ENCODE measurements around the gene TMEM161A.
A peak's percentile ranks its signal among the peaks of the same experiment; 100 is the strongest.
"Not testable (repeated sequence)": the region's sequence is repeated elsewhere in the genome, so short reads cannot be mapped to it uniquely, and the experiment has no call there.

TMEM161A gene

DNA sequence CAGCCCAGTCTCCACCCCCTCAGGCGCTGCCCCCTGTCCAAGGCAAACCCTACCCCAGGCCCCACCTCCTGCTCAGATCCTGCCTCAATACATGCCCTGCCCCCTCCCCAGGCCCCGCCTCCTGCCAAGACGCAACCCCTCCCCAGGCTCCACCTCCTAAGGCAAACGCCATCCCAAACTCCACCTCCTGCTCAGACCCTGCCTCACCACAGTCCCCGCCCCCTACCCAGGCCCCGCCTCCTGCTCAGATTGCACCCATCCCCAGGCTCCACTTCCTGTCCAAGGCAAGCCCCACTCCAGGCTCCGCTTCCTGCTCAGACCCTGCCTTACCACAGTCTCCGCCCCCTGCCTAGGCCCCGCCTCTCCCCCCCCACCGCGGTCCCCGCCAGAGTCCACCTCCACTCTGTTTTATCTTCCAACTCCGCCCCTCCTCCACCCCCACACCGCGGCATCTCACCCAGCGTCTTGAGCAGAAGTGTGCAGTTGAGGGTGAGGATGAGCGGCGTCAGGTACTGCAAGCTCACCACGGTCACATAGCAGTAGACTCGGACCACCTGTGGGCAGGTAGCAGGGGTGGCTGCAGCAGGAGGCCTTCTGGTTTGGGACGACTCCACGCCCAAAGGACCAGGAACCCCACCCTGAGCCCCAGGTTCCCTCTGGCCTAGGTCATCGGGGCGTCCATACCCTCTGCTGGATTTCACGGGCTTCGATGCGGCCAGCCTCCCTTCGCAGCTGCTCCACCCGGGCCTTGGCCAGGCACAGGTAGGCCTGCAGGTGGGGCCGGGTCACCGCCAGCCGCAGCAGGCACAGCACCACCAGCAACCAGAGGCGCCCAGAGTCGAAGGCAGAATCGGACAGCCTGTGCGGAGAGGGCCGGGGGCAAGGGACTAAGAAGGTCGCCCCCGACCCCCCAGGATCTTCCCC is 17.7 kb downstream of the TMEM161A start:
- peak; percentile 86 for DNase-seq

- no peak for DNase-seq
These were observed 18.7 kb downstream of the TMEM161A start for GRCh38 chr19:19119325-19120237.

- DNase-seq, result peak; percentile 15
These were observed 22.3 kb downstream of the TMEM161A start for GRCh38 chr19:19115954-19116353.

GRCh38 chr19:19113040-19113626 is 25.1 kb downstream of the TMEM161A start:
- DNase-seq, result peak; percentile 64

DNA sequence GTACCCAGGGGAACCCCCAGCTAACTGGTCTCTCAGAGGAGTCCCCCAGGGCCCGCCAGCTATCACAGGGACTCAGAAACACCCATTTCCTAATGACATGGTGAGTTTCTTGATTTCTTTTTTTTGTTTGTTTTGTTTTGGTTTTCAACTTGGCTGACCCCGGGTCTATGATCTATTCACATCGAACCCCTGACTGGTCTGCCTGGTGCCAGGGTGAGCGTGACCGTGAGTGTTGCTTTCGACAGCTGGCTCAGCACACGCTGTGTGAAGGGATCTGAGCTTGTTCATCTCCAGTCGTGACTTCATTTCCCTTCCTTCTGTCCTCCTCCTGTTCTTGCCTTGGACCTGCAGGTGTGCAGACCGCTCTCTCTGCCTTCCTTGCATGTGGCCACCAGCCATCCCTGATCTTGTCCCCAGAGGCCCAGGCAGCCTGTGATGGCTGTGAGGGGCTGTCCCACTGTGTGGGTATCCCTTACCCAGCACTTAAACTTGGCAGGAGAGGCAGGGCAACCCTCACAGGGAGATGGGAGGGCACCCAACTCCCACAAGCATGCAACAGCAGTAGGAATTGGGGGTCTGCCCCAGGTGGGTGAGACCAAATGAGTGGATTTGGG is 26.2 kb downstream of the TMEM161A start:
- no peak for DNase-seq

DNA sequence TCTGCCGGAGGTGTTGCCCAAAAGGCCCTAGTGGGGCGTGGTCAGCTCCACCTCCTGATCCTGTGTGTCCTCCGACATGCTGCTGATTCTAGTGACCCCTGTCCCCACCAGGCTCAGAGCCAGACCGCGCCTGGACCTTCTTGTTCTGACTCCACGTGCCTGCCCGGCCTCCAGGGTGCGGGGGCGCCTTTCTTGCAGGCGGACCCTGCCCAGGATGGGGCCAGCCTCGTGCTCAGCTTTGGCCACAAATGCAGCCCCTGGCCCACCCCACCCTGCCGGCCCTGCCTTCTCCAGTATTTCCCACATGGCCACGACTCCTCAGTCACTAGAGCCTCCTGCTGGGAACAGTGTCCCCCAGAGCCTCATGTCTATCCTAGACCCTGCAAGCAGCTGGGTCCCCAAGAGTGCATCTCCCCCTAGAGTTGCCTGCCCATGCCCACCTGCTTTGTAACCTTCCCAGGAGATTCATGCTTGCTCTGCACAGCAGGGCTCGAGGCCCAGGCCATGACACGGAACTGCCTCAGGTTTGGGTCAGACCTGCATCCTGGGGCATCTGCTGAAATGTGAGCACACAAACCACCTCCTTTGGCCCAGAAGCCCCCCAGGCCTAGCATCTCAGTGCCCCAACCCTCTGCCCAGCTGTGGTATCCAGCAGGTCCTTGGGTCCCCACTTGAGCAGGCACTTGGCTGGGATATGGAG is 27.0 kb downstream of the TMEM161A start:
- DNase-seq, result no peak

- DNase-seq, result peak; percentile 20
These were observed 27.7 kb downstream of the TMEM161A start for GRCh38 chr19:19110410-19111135.

GRCh38 chr19:19109601-19110000 is 28.7 kb downstream of the TMEM161A start:
- peak; percentile 12 for DNase-seq

DNA sequence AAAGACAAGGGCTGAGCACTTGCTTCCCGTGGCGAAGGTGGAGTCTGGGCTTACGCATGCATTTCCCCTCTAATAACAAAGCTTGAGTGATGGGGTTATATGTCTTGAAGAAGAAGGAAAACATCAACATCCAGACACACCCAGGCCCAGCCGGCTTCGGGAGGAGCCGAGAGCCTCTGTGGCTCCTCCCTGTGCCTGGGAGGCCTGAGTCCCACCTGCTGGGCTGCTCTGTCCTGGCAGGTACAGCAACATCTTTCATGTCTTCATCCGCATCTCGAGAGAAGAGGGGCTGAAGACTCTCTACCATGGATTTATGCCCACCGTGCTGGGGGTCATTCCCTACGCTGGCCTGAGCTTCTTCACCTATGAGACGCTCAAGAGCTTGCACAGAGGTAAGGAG is 30.6 kb downstream of the TMEM161A start:
- DNase-seq, result no peak

- not testable (repeated sequence) for DNase-seq
These were observed 31.3 kb downstream of the TMEM161A start for GRCh38 chr19:19106938-19107337.

DNA sequence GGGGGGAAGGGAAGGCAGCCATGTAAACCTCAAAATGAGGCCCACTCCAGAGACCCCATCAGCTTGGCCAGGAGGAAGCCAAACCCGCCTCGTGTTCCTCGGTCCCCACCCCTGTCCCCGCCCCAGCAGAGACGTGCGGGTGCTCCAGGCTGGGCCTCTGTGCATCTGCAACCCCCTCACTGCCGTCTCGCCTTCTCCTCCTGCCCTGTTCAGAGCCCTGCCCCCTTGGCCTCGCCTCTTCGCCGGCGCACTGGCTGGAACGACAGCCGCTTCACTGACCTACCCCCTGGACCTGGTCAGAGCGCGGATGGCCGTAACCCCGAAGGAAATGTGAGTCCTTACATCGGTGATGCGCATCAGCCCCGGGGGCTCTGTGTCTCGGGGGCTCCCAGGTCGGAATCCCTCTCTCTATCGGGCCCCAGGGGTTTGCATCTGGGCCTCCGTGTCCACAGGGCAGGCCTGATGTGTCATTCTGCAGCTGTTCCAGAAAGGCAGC is 32.2 kb downstream of the TMEM161A start:
- peak; percentile 29 for DNase-seq

DNA sequence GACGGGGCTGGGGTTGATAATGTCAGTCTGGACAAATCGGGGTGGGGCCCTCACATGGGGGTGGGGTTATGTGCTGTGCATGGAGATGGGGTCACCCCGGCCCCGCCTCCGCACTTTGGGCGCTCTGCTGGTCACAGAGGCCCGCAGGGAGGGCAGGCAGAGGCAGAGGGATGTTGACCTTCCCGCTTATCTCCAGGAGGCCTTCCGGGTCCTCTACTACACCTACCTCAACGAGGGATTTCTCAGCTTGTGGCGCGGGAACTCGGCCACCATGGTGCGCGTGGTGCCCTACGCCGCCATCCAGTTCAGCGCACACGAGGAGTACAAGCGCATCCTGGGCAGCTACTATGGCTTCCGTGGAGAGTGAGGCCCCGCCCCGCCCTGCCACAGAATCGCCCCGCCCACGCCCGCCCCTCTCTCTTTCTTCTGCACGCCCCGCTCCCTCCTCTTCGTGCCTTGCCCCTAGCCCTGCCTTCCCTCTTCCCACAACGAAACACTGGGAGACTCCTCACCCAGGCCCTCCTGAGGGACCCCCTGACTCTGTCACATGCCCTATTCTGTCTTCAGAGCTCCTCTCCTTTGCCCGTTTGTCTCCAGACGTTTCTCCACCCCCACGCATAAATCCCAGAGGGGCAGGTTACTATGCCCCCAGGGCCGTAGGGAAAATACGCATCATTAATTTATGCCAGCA is 32.8 kb downstream of the TMEM161A start:
- peak; percentile 71 for DNase-seq

GRCh38 chr19:19103167-19103566 is 35.1 kb downstream of the TMEM161A start:
- no peak for DNase-seq

GRCh38 chr19:19102566-19102965 is 35.7 kb downstream of the TMEM161A start:
- not testable (repeated sequence) for DNase-seq

DNA sequence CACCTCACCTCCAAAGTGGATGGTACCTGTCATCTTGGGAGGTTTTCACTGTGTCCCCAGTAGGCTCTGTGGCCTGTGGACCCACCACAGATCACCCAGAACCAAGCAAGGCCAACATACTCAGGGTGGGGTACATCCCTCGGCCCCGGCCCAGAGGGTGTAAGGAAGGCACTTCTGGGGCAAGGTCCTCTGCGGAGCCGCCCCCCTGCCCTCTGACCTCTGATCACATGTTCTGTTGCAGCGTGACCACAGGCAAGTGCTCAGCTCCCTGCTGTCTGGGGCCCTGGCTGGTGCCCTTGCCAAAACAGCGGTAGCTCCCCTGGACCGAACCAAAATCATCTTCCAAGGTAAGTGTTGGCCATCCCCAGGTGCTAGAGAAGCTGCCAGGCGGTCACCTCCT is 36.7 kb downstream of the TMEM161A start:
- DNase-seq, result no peak

GRCh38 chr19:19098703-19099632 is 39.3 kb downstream of the TMEM161A start:
- no peak for DNase-seq

- DNase-seq, result no peak
These were observed 40.1 kb downstream of the TMEM161A start for GRCh38 chr19:19098084-19098702.

DNA sequence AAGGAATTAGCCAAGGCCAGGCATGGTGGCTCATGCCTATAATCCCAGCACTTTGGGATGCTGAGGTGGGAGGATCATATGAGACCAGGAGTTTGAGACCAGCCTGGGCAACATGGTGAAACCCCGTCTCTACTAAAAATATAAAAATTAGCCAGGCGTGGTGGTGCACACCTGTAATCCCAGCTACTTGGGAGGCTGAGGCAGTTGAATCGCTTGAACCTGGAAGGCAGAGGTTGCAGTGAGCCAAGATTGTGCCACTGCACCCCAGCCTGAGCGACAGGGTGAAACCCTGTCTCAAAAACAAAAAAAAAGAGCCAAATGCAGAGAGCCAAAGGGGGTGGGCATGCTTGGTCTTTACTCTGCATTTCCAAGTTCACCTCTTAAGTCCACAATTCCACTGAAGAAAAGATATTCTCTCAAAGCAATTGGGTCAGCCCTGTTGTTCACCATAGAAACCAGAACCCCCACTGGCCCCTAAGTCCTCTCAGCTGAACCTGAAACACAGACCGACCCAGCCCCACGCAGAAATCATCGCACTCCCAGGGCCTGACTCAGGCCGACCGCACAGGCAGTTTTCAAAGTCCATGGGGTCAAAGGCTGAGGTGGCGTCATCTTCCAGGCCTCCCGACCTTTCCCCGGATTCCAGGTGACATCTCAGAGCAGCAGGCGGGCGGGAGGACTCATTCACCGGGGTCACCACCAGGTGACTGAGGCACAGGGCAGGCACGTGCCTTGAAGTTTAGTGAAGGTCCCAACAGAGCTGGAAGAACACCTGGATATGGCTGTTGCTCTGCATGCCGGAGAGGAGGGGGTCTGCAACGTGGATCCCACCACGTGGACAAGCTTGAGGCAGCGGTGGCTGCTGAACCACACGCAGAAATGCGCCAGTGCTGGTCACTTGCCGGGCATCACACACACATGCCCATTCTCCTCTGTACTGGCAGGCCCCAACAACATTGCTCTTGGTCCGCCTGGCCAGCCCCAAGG is 41.3 kb downstream of the TMEM161A start:
- DNase-seq, result no peak
